ENCODE results near the gene SLIT1.

DNA sequence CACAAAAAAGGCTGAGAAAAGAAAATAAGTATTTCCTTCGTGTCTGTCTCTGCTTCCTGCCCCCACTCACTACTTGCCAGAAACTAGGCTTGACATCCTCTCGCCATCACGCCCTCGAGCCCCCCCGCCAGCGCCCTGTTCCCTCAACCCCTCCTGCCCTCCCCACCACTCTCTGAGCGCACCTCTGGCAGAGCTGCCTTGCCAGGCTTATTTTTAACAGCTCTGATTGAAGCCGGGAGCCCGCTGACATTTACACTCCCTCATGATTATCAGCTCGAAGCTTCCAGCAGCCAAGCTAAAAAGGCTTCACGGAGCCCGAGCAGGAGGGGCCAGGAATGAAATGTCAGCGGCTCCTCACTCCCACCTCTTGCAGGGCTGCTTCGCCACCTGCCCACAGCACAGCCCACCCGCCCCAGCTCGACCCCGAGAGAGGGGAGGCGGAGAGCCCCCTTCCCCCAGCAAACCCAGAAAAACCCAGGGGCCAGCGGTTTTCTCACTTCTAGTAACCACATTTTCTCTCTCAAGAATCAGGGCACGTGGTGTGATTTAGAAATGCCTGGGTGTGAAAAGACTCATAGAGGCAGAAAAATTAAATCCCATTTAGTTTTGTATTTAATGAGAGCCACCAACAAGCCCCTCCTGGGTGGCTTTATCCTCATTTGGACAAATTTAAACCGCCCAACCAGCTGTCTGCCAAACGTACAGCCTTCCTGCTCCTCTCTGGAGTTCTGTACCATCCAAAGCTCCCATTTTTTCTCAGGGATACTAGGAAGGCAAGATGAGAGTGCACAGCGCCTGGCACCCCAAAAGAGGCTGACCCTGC is 89.3 kb downstream of the SLIT1 start:
- TF ChIP-seq, protein P1, sequence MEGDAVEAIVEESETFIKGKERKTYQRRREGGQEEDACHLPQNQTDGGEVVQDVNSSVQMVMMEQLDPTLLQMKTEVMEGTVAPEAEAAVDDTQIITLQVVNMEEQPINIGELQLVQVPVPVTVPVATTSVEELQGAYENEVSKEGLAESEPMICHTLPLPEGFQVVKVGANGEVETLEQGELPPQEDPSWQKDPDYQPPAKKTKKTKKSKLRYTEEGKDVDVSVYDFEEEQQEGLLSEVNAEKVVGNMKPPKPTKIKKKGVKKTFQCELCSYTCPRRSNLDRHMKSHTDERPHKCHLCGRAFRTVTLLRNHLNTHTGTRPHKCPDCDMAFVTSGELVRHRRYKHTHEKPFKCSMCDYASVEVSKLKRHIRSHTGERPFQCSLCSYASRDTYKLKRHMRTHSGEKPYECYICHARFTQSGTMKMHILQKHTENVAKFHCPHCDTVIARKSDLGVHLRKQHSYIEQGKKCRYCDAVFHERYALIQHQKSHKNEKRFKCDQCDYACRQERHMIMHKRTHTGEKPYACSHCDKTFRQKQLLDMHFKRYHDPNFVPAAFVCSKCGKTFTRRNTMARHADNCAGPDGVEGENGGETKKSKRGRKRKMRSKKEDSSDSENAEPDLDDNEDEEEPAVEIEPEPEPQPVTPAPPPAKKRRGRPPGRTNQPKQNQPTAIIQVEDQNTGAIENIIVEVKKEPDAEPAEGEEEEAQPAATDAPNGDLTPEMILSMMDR (IDR thresholded peaks at IDR 0.05), result no peak
- TF ChIP-seq POLR2A (IDR thresholded peaks at IDR 0.05), result no peak

All from body of pancreas (tissue), 4 donors.